NCI-H1105 treated with DMSO at 0.1 percent for 48 hours (cell line): ENCODE measurements around the gene LHFPL3.
A peak's percentile ranks its signal among the peaks of the same experiment; 100 is the strongest.

ENCODE experiments used
- DNase-seq: peaks from one replicate; lab custom pipeline; 2025; lab: John Stamatoyannopoulos, UW

The LHFPL3 gene

GRCh38 chr7:104846731-104847130, 518.3 kb downstream of the LHFPL3 start:
- no peak for DNase-seq

GRCh38 chr7:104848138-104848990, 520.0 kb downstream of the LHFPL3 start:
- peak; percentile 42 for DNase-seq

GRCh38 chr7:104850374-104850773, 522.0 kb downstream of the LHFPL3 start:
- DNase-seq: no peak

GRCh38 chr7:104851268-104851667, 522.9 kb downstream of the LHFPL3 start:
- DNase-seq: no peak

- no peak for DNase-seq
Measured at GRCh38 chr7:104852386-104852785, 524.0 kb downstream of the LHFPL3 start.

- no peak for DNase-seq
Measured at GRCh38 chr7:104855861-104856260, 527.5 kb downstream of the LHFPL3 start.

GRCh38 chr7:104857458-104858425, 529.3 kb downstream of the LHFPL3 start:
- no peak for DNase-seq

GRCh38 chr7:104859754-104860426, 531.5 kb downstream of the LHFPL3 start:
- no peak for DNase-seq

GRCh38 chr7:104861729-104862390, 533.5 kb downstream of the LHFPL3 start:
- DNase-seq: no peak

GRCh38 chr7:104862719-104863118, 534.3 kb downstream of the LHFPL3 start:
- no peak for DNase-seq

- DNase-seq: no peak
Measured at GRCh38 chr7:104873401-104873800, 545.0 kb downstream of the LHFPL3 start.

- no peak for DNase-seq
Measured at GRCh38 chr7:104878577-104878976, 550.2 kb downstream of the LHFPL3 start.

- no peak for DNase-seq
Measured at GRCh38 chr7:104883248-104883717, 554.9 kb downstream of the LHFPL3 start.

- DNase-seq: peak; percentile 17
Measured at GRCh38 chr7:104883718-104884452, 555.5 kb downstream of the LHFPL3 start.

- no peak for DNase-seq
Measured at GRCh38 chr7:104886651-104887050, 558.2 kb downstream of the LHFPL3 start.

GRCh38 chr7:104890216-104890615, 561.8 kb downstream of the LHFPL3 start:
- DNase-seq: no peak

GRCh38 chr7:104891949-104892348, 563.5 kb downstream of the LHFPL3 start:
- DNase-seq: no peak

- no peak for DNase-seq
Measured at GRCh38 chr7:104894314-104894713, 565.9 kb downstream of the LHFPL3 start.

- DNase-seq: no peak
Measured at GRCh38 chr7:104894726-104895521, 566.5 kb downstream of the LHFPL3 start.
